Inferior parietal cortex (tissue), 1 donor: ENCODE data around the gene ARHGEF26.

Experiments
- DNase-seq: peaks from one replicate; pipeline ENCODE4 v3.0.0-alpha.2; 2016; ENCODE audit errors: extremely low spot score

ARHGEF26 gene

GRCh38 chr3:154152741-154153140 lies 31.6 kb downstream of the ARHGEF26 start:
- no peak for DNase-seq

GRCh38 chr3:154156530-154156929 lies 35.3 kb downstream of the ARHGEF26 start:
- no peak for DNase-seq

DNA sequence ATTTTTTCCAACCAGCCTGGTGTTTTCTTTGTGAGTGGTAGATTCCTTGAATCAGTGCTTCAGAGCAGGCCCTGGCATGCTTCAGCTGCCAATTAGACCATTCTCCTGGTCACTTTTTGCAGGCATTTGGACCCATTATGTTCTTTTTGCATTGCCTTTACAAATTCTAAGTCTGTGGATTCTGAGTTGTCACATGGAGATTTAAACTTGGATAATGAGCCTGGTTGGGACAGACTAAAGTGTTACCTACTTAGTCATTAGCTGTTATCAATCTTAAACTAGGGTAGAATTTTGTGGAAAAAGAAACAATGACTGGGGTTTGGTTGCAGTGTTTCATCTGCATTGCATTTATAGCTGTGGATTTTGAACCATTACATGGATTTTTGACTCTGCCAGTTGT lies 40.6 kb downstream of the ARHGEF26 start:
- no peak for DNase-seq

GRCh38 chr3:154164387-154164786 lies 43.2 kb downstream of the ARHGEF26 start:
- no peak for DNase-seq

DNA sequence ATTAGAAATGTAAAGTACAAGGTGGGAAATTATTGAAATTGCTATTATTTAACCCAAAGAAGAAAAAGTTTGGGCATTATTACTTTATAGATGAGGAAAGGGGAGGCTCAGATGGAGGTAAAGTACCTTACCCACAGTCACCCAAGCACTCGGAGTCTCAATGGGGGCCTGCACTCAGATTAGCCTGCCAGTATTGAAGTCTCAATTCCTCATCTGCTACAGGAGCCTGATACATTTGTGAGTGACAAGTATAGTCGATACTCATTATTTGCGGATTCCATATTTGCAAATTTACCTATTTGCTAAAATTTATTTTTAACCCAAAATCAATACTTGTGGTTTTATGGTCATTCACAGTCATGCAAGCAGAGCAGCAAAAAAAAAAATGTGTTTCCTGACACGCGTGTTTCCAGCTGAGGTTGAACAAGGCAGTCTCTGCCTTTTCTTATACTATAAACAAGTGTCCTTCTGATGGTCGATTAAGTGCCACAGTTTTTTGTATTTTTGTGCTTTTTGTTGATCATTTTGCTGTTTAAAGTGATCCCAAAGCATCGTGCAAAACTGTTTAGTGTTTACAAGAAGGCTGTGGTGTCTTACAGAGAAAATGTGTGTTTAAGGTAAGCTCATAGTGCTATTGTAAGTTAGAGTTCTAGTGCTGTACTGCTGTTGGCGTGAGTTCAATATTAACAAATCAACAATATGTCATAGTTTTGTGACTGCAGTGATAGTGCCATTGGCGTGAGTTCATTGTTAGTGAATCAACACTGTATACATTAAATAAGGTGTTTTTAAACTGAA lies 48.0 kb downstream of the ARHGEF26 start:
- no peak for DNase-seq

- DNase-seq = no peak
Measured at GRCh38 chr3:154169796-154170110, 48.6 kb downstream of the ARHGEF26 start.

GRCh38 chr3:154170300-154170699 lies 49.1 kb downstream of the ARHGEF26 start:
- no peak for DNase-seq

GRCh38 chr3:154175041-154175440 lies 53.9 kb downstream of the ARHGEF26 start:
- no peak for DNase-seq

- no peak for DNase-seq
Measured at GRCh38 chr3:154176036-154176435, 54.8 kb downstream of the ARHGEF26 start.

GRCh38 chr3:154177406-154177805 lies 56.2 kb downstream of the ARHGEF26 start:
- no peak for DNase-seq

DNA sequence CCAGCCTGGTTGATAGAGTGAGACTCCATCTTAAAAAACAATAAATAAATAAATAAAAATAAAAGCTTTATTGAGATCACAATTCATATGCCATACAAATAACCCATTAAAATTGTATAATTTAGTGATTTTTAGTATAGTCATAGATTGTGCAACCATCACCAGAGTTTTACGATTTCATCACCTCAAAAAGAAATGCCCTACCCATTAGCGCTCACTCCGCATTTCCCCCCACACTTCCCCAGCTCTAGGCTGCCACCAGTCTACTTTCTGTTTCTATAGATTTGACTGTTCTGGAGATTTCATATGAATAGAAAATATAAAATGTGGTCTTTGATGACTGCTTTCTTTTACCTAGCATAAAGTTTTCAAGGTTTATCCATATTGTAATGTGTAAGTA lies 57.0 kb downstream of the ARHGEF26 start:
- DNase-seq = no peak

- no peak for DNase-seq
Measured at GRCh38 chr3:154180836-154181691, 59.9 kb downstream of the ARHGEF26 start.

DNA sequence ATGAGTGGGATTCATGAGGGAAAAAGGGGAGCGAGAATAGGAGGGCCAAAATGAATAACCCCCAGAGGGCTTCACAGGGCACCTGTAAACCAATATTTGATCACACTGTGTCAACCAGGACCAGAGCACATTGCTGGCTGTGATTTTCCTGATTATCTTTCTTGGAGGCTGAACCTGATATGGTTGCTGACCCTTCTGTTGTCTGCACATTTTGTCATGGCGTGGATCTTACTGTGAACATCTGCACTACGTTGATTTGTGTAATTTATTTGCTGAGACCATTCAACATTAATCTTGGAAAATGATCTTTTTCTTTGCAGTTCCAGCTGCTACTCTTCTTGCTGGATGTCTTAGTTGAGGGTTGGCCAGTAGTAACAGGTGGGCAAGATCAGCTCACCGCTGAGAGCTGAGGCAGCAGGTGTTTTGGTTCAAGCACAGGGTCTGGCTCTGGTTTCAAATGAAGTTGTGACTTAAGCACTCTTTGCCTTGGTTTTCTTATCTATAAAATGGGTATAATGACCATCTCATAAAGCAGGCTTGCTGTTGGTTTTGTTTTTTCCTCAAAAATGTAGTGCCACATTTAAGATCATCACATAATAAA lies 61.2 kb downstream of the ARHGEF26 start:
- DNase-seq = no peak

DNA sequence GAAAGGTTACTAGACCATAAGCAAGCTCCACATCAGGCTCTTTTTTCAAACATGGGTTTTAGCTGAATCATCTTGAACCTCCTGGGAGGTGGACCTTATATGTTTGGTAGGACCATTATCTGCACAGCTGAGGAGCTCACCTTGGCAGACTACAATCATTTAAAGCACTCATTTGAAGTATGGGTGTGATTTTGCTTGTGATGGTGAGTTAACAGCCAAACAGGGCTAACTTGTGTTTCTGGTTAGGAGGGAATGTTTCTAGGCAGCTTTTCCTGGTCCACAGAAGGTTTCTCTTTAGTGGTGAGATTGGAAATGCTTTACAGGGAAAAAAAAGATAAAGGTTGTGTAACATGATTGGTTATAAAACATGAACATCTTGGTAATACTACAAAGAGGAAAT lies 61.8 kb downstream of the ARHGEF26 start:
- DNase-seq = no peak

DNA sequence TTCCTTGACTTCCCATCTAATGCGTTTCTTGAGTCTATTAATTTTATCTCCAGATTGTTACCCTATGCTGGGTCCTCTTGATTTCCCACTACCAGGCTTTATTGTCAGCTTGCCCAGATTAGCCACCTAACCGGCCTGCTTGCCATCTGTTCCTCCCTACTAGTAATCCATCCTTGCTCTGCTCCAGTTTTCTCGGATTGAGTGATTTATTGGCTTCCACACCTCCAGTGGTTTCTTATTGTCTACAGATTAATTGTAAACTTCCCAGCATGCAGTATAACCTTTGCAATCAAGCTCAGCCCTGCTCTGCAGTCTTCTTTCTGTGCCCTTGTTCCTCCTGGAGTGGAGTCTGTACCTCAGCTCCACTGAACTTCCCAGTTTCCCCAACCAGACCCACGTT lies 63.4 kb downstream of the ARHGEF26 start:
- DNase-seq = no peak

DNA sequence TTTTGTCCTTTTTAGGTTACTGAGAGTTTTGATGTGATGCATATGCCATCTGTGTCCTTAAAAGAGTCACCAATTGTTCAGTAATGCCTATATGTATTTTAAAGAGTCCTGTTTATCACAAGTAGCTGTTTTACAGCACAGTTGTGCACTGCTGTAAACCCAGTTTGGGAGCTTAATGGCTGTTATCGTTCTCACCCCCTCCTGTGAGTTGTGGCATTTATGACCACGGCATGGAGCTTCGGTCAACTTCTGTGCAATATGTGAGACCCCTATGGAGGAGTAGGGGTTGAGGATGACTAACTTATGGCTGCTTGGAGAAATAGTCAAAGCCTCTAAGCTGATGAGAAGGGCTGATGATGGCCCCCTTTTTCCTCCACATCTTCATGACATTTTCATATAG lies 67.2 kb downstream of the ARHGEF26 start:
- DNase-seq = no peak

- no peak for DNase-seq
Measured at GRCh38 chr3:154188846-154189245, 67.7 kb downstream of the ARHGEF26 start.

DNA sequence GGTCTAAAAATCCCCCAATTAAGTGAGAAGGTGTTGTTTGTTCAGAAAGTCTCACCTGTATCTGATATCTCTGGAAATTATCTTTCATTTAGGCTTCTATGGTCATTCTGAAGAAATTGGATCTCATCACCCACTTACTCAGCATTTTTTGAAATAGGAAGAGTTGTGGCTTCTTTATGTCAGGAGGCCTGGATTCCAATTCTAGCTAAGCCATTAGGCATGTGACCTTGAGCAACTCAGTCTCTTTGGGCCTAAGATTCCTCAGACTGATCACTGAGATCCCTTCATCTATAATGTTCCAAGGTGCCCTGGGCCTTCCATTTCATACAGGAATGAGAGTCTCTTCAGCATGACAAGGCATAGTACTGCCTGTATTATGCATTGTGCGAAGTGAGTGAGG lies 70.3 kb downstream of the ARHGEF26 start:
- DNase-seq = no peak

DNA sequence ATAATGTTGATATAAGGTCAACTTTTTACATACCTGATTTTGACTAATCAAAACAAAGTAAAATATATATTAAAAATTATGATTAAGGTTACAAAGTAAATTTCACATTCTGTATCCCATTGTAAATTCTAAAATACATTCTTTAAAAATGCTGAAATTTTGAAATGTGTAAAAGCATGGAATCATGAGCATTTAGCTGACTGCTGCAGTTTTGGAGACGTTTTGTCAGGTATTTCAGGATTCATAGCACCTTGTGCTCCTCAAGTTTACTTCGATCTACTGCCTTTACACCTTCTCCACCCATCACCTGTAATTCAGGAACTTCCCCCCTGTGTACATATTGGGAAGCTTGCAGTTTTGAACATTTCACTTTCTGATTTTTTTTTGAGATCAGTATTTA lies 71.0 kb downstream of the ARHGEF26 start:
- DNase-seq = no peak

- no peak for DNase-seq
Measured at GRCh38 chr3:154193000-154193615, 71.9 kb downstream of the ARHGEF26 start.

DNA sequence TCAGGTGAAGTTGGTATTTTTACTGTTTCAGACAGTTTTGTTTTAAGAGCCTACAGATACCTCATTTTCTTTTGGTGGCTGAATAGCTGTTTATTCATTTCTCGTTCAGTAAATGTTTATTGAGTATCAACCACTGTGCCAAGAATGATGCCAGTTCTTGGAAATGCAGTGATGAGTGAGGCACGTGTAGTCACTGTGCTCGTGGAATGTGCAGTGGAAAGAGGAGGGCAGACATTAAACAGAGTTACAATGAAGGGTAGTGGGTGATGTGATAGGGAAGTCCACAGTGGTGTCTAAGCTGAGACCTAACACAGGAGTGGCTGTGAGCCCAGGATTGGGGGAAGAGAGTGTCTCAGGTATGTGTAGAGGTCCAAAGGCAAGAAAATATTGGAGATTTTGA lies 73.7 kb downstream of the ARHGEF26 start:
- DNase-seq = no peak

GRCh38 chr3:154195620-154196356 lies 74.6 kb downstream of the ARHGEF26 start:
- no peak for DNase-seq
